HCT116 (cell line): Measurements from ENCODE around the gene GMDS. TPM values are rescaled to one million over a fixed set of nuclear protein-coding genes. Genes with fewer than 3 reads are reported as not detected.

ENCODE experiments used
- ATAC-seq: fragments of 200-7000 bp; cut with Tn5 transposase; 2 replicates; pipeline ENCODE4 v1.9.1; 2020; ENCODE audit warnings: mild to moderate bottlenecking, moderate library complexity
- BruUV-seq: library from RNA; stranded (reverse); fragments of 400-500 nt; replicated peaks from 2 replicates; lab custom pipeline; 2021; lab: Mats Ljungman, UMichigan
- CTCF ChIA-PET: fragments of 300-600 bp; sonication (Branson Sonifier 250); formaldehyde crosslinking; loops from one replicate; lab custom pipeline; 2021; ENCODE audit warnings: antibody characterized with exemption; lab: Charles Lee
- POLR2A ChIA-PET: fragments of 300-600, 350-600 bp; sonication (Branson Sonifier 250); formaldehyde crosslinking; loops from one replicate; lab custom pipeline; 2021; ENCODE audit warnings: antibody characterized with exemption; lab: Charles Lee
- RAD21 ChIA-PET, 2 experiments: fragments of 300-600 bp; sonication (Branson Sonifier 250); formaldehyde crosslinking; loops; one replicate each; lab custom pipeline; 2023; ENCODE audit warnings: low total read pairs in 2 of 2; ENCODE audit not compliant: uncharacterized antibody in 2 of 2, unreplicated experiment in 2 of 2, low non-redundant PET in 1 of 2; lab: Charles Lee
- DNase-seq: peaks from one replicate; pipeline ENCODE4 v3.0.0-alpha.2; 2010; ENCODE audit warnings: low read depth, low spot score
- H2AFZ ChIP-seq: fragments of 200-600 bp; shearing (Covaris generic), sonication (generic); 2 replicates; pipeline ENCODE4 v1.6.1; 2017; ENCODE audit warnings: low read depth, mixed run types, mixed read lengths, antibody characterized with exemption, low read length; ENCODE audit not compliant: poor library complexity, severe bottlenecking
- H3K27ac ChIP-seq: 2 replicates; pipeline ENCODE4 v1.5.1; 2012; ENCODE audit warnings: low read depth, low read length
- H3K27me3 ChIP-seq: fragments of 200-600 bp; sonication (generic); 2 replicates; pipeline ENCODE4 v1.6.1; 2016; ENCODE audit warnings: mixed run types, low read length, mixed read lengths; ENCODE audit not compliant: insufficient read depth
- H3K36me3 ChIP-seq, 2 experiments: fragments of 200-500 bp in 1 of 2; fragments of 200-600 bp in 1 of 2; sonication (Bioruptor generic) in 1 of 2; sonication (generic) in 1 of 2; 2 replicates each; pipeline versions ENCODE4 v1.5.1 to v1.6.1; 2014 to 2016; ENCODE audit warnings: low read length in 2 of 2, inconsistent platforms in 1 of 2, mixed read lengths in 1 of 2, mixed run types in 1 of 2; ENCODE audit not compliant: insufficient read depth in 2 of 2, control insufficient read depth in 1 of 2
- H3K4me1 ChIP-seq, 2 experiments: fragments of 200-600 bp in 1 of 2; sonication (generic) in 1 of 2; 2 replicates each; pipeline versions ENCODE4 v1.5.1 to v1.6.1; 2012 to 2017; ENCODE audit warnings: low read length in 2 of 2, inconsistent platforms in 1 of 2, mild to moderate bottlenecking in 1 of 2, mixed read lengths in 1 of 2, mixed run types in 1 of 2, moderate library complexity in 1 of 2; ENCODE audit not compliant: insufficient read depth in 2 of 2, control insufficient read depth in 1 of 2
- H3K4me2 ChIP-seq: fragments of 200-600 bp; sonication (generic); 2 replicates; pipeline ENCODE4 v1.6.1; 2017; ENCODE audit warnings: mixed run types, low read length, mixed read lengths
- H3K4me3 ChIP-seq, 2 experiments: fragments of 200-600 bp in 1 of 2; sonication (generic) in 1 of 2; replicated peaks in 1 of 2; 2 replicates each; pipeline ENCODE4 v1.5.1; 2011 to 2016; ENCODE audit warnings: low read length in 2 of 2, control low read depth in 1 of 2, low read depth in 1 of 2, mild to moderate bottlenecking in 1 of 2, mixed read lengths in 1 of 2, mixed run types in 1 of 2
- H3K79me2 ChIP-seq: fragments of 200-600 bp; sonication (generic); 2 replicates; pipeline ENCODE4 v1.6.1; 2017; ENCODE audit warnings: mild to moderate bottlenecking, mixed run types, low read length, moderate library complexity, mixed read lengths; ENCODE audit not compliant: insufficient read depth
- H3K9ac ChIP-seq: fragments of 200-600 bp; sonication (generic); 2 replicates; pipeline ENCODE4 v1.6.1; 2016; ENCODE audit warnings: low read length, mixed read lengths
- H3K9me2 ChIP-seq: fragments of 200-600 bp; sonication (generic), shearing (Covaris generic); 2 replicates; pipeline ENCODE4 v1.6.1; 2017; ENCODE audit warnings: mixed run types, mild to moderate bottlenecking, moderate library complexity; ENCODE audit not compliant: insufficient read depth
- H3K9me3 ChIP-seq, 2 experiments: fragments of 200-500 bp in 1 of 2; fragments of 200-600 bp in 1 of 2; sonication (Bioruptor generic) in 1 of 2; sonication (generic) in 1 of 2; 2 replicates each; pipeline ENCODE4 v1.6.1; 2014 to 2017; ENCODE audit warnings: low read length in 2 of 2, mixed read lengths in 2 of 2, inconsistent platforms in 1 of 2, low read depth in 1 of 2, mild to moderate bottlenecking in 1 of 2, mixed run types in 1 of 2, moderate library complexity in 1 of 2; ENCODE audit not compliant: control insufficient read depth in 1 of 2, insufficient read depth in 1 of 2
- H4K20me1 ChIP-seq: fragments of 200-600 bp; sonication (generic), shearing (Covaris generic); 2 replicates; pipeline ENCODE4 v1.6.1; 2017; ENCODE audit warnings: mixed run types, mild to moderate bottlenecking, moderate library complexity; ENCODE audit not compliant: insufficient read depth
- ATF3 ChIP-seq: IDR thresholded peaks from 2 replicates; pipeline ENCODE4 v1.6.1; 2012
- CBX3 ChIP-seq: IDR thresholded peaks from 2 replicates; pipeline ENCODE4 v1.6.1; 2012; ENCODE audit warnings: low read depth
- CTCF ChIP-seq, 3 experiments: fragments of 200-600 bp in 1 of 3; sonication (generic) in 1 of 3; IDR thresholded peaks in 2 of 3; conservative IDR thresholded peaks in 1 of 3; 2 replicates each; pipeline ENCODE4 v1.5.1; 2012 to 2017; ENCODE audit warnings: low read depth in 2 of 3, low read length in 2 of 3, antibody characterized with exemption in 1 of 3, borderline replicate concordance in 1 of 3, control low read depth in 1 of 3, mild to moderate bottlenecking in 1 of 3, mixed read lengths in 1 of 3, mixed run types in 1 of 3, moderate library complexity in 1 of 3; ENCODE audit not compliant: insufficient read depth in 1 of 3
- EGR1 ChIP-seq: IDR thresholded peaks from 2 replicates; pipeline ENCODE4 v1.6.1; 2012; ENCODE audit warnings: low read depth
- ELF1 ChIP-seq: IDR thresholded peaks from 2 replicates; pipeline ENCODE4 v1.6.1; 2012; ENCODE audit warnings: low read depth, borderline replicate concordance
- EZH2 ChIP-seq: fragments of 200-600 bp; sonication (generic); IDR thresholded peaks from 2 replicates; pipeline ENCODE4 v1.6.1; 2017; ENCODE audit warnings: antibody characterized with exemption, mixed run types
- EZH2phosphoT487 ChIP-seq: fragments of 200-600 bp; IDR thresholded peaks from 2 replicates; pipeline ENCODE4 v1.6.1; 2018; ENCODE audit warnings: antibody characterized with exemption, borderline replicate concordance
- FOSL1 ChIP-seq: IDR thresholded peaks from 2 replicates; pipeline ENCODE4 v1.6.1; 2012; ENCODE audit warnings: low read depth
- JUND ChIP-seq: IDR thresholded peaks from 2 replicates; pipeline ENCODE4 v1.6.1; 2012
- MAX ChIP-seq: IDR thresholded peaks from 2 replicates; pipeline ENCODE4 v1.6.1; 2012
- POLR2A ChIP-seq: IDR thresholded peaks from 2 replicates; pipeline ENCODE4 v1.7.0; 2011; ENCODE audit warnings: borderline replicate concordance; ENCODE audit not compliant: insufficient read depth, insufficient read length; ENCODE audit errors: extremely low read depth
- POLR2AphosphoS5 ChIP-seq: IDR thresholded peaks from 2 replicates; pipeline ENCODE4 v1.6.1; 2011; ENCODE audit warnings: mild to moderate bottlenecking, low read depth, low read length, moderate library complexity
- RAD21 ChIP-seq: IDR thresholded peaks from 2 replicates; pipeline ENCODE4 v1.6.1; 2012; ENCODE audit warnings: low read depth, mild to moderate bottlenecking
- TCF7L2 ChIP-seq: IDR thresholded peaks from 2 replicates; pipeline ENCODE4 v1.7.0; 2011; ENCODE audit warnings: borderline replicate concordance, inconsistent platforms; ENCODE audit not compliant: insufficient read depth, insufficient read length; ENCODE audit errors: extremely low read depth
- YY1 ChIP-seq: IDR thresholded peaks from 2 replicates; pipeline ENCODE4 v1.6.1; 2011; ENCODE audit warnings: low read length, low read depth, moderate library complexity, mild to moderate bottlenecking; ENCODE audit not compliant: insufficient replicate concordance; ENCODE audit errors: extremely low read depth
- ZBTB33 ChIP-seq: IDR thresholded peaks from 2 replicates; pipeline ENCODE4 v1.6.1; 2011; ENCODE audit warnings: mild to moderate bottlenecking, low read length, moderate library complexity; ENCODE audit not compliant: insufficient replicate concordance; ENCODE audit errors: extremely low read depth
- ZFX ChIP-seq: fragments of 450-650 bp; IDR thresholded peaks from 2 replicates; pipeline ENCODE4 v1.6.1; 2017
- ZNF274 ChIP-seq: fragments of 200-500 bp; sonication (Bioruptor generic); IDR thresholded peaks from 2 replicates; pipeline ENCODE4 v1.6.1; 2014; ENCODE audit warnings: mild to moderate bottlenecking, low read depth, low read length, inconsistent platforms
- intact Hi-C: fragments of 100-400 bp; cut with micrococcal nuclease; formaldehyde crosslinking; loops from 2 replicates; pipeline ENCODE4 v1.10.0; 2022
- total RNA-seq: library from RNA; stranded (reverse); gene quantifications from one replicate; pipeline ENCODE4 v1.2.1, GENCODE V29; 2021; ENCODE audit not compliant: unreplicated experiment
- TF ChIP-seq, protein P1 (sequence below): IDR thresholded peaks from 2 replicates; pipeline ENCODE4 v1.6.1; 2012; ENCODE audit warnings: low read depth

The GMDS gene
- total RNA-seq, 1 experiment from 2014 or later = 34.4 TPM

GRCh38 chr6:2264932-2265331 is 19.5 kb upstream of the GMDS start:
- H3K4me2 ChIP-seq = no peak overlapping the region
- no peaks in the 10 kb centered on the region for H3K9me3 ChIP-seq
- no peaks in the 10 kb centered on the region for H3K4me1 ChIP-seq
- H2AFZ ChIP-seq = no peak overlapping the region
- H3K27me3 ChIP-seq = no peaks in the 10 kb centered on the region
- no peak overlapping the region for H3K4me3 ChIP-seq
- POLR2A ChIA-PET = no interaction called here
- ATAC-seq = no peak
- H3K79me2 ChIP-seq = no peaks in the 10 kb centered on the region
- TF ChIP-seq POLR2A = no peak
- TF ChIP-seq JUND = no peak
- no peak for TF ChIP-seq EGR1
- no peak for TF ChIP-seq EZH2phosphoT487
- TF ChIP-seq TCF7L2 = no peak
- TF ChIP-seq ZBTB33 = no peak
- TF ChIP-seq YY1 = no peak
- no peak for TF ChIP-seq ELF1
- TF ChIP-seq CTCF (IDR thresholded peaks at IDR 0.05 in 2 of 3, conservative IDR thresholded peaks at IDR 0.05 in 1 of 3; ENCODE audit: borderline replicate concordance in 1 of 3, insufficient read depth in 1 of 3, low read depth in 2 of 3, low read length in 2 of 3) = no peak
- no peak for TF ChIP-seq ZNF274
- no peak for TF ChIP-seq ZFX
- no peak for TF ChIP-seq EZH2
- TF ChIP-seq, protein P1, sequence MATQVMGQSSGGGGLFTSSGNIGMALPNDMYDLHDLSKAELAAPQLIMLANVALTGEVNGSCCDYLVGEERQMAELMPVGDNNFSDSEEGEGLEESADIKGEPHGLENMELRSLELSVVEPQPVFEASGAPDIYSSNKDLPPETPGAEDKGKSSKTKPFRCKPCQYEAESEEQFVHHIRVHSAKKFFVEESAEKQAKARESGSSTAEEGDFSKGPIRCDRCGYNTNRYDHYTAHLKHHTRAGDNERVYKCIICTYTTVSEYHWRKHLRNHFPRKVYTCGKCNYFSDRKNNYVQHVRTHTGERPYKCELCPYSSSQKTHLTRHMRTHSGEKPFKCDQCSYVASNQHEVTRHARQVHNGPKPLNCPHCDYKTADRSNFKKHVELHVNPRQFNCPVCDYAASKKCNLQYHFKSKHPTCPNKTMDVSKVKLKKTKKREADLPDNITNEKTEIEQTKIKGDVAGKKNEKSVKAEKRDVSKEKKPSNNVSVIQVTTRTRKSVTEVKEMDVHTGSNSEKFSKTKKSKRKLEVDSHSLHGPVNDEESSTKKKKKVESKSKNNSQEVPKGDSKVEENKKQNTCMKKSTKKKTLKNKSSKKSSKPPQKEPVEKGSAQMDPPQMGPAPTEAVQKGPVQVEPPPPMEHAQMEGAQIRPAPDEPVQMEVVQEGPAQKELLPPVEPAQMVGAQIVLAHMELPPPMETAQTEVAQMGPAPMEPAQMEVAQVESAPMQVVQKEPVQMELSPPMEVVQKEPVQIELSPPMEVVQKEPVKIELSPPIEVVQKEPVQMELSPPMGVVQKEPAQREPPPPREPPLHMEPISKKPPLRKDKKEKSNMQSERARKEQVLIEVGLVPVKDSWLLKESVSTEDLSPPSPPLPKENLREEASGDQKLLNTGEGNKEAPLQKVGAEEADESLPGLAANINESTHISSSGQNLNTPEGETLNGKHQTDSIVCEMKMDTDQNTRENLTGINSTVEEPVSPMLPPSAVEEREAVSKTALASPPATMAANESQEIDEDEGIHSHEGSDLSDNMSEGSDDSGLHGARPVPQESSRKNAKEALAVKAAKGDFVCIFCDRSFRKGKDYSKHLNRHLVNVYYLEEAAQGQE = no peak
- no peak for TF ChIP-seq FOSL1
- TF ChIP-seq MAX = no peak
- no peak for TF ChIP-seq POLR2AphosphoS5
- no peak for TF ChIP-seq ATF3
- TF ChIP-seq RAD21 = no peak
- TF ChIP-seq CBX3 = no peak
- CTCF ChIA-PET = no interaction called here
- H4K20me1 ChIP-seq = no peaks in the 10 kb centered on the region
- H3K9ac ChIP-seq = no peak overlapping the region
- RAD21 ChIA-PET = no interaction called here
- no peak for DNase-seq
- H3K36me3 ChIP-seq = no peaks in the 10 kb centered on the region
- no TSS peak for BruUV-seq
- H3K9me2 ChIP-seq = no peaks in the 10 kb centered on the region
- H3K27ac ChIP-seq = no peak overlapping the region
- intact Hi-C loops = no loop called here
